ENCODE measurements around the gene NAALADL2.
"Not testable (repeated sequence)": the region's sequence is repeated elsewhere in the genome, so short reads cannot be mapped to it uniquely, and the experiment has no call there.

The NAALADL2 gene

DNA sequence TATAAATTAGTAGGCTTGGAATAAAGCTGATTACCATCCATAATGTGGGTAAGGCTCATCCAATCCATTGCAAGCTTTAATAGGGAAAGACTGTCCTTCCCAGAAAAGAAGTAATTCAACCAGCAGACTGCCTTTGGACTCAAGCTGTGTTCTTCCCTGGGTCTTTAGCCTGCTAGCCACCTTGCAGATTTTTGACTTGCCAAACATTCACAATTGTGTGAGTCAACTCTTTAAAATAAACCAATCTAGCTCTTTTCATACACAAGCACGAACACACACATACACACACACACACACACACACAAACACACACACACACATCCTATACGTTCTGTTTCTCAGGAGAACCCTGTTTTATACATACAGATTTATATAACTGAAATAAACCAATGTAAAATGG is 248.1 kb downstream of the NAALADL2 start:
- no peak for DNase-seq (ENCODE audit: low read depth)
- no peak overlapping the region for H3K4me3 ChIP-seq (ENCODE audit: low read depth, low read length)

DNA sequence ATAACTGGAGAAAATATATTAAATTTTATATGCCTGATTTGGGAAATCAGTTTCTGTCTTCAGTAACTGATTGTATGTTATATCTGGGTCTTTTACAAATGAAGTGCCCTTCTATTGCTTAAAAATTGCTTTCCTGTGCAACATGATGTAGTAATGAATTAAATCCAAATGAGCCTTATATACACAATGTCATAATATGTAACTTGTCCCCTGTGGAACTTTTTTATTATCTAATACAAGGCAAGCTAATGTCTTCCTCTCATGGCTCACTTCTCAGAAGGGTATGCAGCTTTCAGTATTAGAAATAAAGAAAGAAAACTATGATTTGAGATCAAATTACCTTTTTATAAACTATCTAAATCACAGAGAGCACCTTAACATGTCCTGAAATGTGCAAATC is 248.9 kb downstream of the NAALADL2 start:
- no peak for DNase-seq (ENCODE audit: low read depth)
- no peak overlapping the region for H3K4me3 ChIP-seq (ENCODE audit: low read depth, low read length)

DNA sequence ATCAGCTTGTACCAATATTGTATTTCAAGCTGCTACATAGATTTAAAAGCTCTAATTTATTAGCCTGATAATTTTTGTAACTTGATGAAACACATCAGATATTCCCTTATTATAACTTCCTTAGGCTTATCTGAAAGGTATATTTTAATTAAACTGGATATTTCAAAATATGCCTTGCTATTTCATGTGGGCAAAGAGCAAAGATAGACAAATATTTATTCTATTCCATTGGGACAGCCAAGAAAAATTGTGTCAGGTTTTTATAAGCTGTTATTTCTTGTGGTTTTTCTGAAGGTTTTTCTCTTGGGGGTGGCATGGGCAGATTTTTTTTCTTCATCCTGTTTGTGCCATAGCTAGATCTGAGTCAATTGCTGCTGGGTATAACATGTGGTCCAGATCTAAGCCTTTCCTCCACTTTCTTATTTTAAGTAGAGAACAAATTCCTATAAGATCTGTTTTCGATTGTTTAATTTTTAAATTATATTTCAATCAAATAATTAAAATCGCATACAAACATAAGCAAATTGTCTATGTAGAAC is 249.5 kb downstream of the NAALADL2 start:
- H3K4me3 ChIP-seq (ENCODE audit: low read depth, low read length), result no peak overlapping the region
- no peak for DNase-seq (ENCODE audit: low read depth)

DNA sequence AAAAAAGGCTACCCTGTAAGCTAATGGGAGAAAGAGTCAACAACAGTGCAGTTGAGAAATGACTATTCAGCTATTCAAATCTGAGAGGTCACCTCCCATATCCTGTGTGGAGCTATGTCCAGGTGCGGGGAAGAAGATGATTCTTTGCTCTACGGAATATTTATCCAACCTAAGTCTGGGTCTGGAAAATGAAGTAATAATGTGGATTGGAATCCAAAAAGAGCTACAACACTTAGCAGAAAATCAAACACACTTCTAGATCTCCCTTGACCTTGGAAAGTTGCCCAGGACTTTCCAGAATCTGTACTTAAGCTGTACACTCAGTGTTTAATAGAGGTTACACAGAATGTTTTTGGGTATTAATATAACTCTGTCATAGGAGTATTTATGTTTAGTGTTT is 251.9 kb downstream of the NAALADL2 start:
- no peak for DNase-seq (ENCODE audit: low read depth)
- H3K4me3 ChIP-seq (ENCODE audit: low read depth, low read length), result no peak overlapping the region

DNA sequence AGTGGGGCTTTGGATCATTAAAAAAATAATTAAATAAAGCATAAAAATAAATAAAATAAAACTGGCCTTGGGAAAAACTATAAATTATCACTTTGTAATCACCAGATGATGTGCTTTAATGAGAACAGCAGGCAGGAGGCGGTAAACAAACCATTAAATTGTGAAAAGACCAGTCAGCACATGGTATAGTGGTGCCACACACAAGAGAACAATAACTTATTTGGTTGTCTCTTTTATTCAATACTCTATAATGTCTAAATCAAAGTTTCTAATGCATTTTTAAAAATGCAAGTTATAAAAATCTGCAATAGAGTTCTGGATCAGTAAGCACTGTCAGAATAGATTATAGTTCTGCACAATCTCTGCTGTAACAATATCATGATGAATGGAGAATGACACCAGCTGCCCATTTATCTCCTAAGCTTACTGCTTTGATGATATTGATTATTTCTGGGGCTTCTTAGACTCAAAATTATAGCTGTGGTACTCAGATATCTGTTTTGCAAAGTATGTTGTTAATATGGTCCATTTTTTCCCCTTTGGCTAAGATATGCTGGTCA is 259.3 kb downstream of the NAALADL2 start:
- no peak for DNase-seq (ENCODE audit: low read depth)

DNA sequence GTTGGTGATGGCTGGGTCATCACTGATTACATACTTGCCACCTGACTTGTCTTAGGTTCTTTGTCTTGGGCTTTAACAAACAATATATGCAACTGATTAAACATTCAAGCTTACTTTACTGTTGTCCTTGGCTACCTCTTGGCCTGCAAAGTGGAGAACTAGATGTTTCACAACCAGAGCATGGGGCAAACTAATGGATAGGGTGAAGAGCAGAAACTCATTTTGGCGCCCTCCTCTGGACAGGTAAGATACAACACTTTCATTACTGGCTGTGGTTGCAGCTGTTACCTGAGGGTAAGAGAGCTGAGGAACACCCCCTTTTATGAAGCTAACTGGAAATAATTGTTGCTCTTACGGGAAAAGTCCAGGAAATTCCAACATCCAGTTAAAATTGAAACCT is 262.1 kb downstream of the NAALADL2 start:
- H3K4me3 ChIP-seq (ENCODE audit: low read depth, low read length), result no peak overlapping the region
- no peak for DNase-seq (ENCODE audit: low read depth)

More for the DNA sequence above, 259.3 kb downstream of the NAALADL2 start:
- no peak overlapping the region for H3K4me3 ChIP-seq (ENCODE audit: low read depth, low read length)

DNA sequence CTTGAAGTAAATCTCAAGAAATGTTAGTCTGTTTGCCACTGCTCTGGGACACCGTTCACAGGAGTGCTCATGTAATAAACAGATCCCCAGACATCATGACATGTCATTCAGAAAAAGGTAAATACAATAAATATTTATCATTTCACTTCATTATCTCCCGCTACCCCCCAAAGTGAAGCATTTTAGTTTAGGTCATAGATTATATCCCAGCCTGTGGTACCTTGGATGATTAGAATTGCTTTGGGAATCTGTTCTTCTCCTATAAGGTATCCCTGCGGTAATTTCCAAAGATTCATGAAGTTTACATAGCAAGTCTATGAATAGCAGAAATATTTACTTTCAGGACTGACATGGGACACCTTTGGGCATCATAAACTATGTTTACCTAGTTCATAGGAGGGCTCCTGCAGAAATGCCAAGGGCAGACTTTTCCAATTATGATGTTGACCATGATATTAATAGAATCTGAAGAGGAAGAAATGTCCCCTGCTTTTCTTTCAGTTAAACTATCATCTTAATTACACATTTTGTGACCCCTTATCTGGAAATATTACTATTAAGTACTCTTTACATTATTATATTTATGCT is 268.0 kb downstream of the NAALADL2 start:
- no peak for DNase-seq (ENCODE audit: low read depth)
- no peak overlapping the region for H3K4me3 ChIP-seq (ENCODE audit: low read depth, low read length)

DNA sequence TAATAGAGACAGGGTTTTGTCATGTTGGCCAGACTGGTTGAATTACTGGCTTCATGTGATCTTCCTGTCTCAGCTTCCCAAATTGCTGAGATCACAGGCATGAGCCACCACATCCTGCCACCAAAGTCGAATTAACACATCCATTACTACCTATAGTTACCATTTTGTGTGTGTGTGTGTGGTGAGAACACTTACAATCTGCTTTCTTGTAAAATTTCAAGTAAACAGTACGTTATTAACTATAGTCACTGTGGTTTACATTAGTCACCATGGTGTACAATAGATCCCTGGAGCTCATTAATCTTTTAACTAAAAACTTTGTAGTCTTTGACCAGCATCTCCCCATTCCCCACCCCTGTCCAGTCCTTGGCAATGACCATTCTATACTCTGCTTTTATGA is 270.0 kb downstream of the NAALADL2 start:
- no peak overlapping the region for H3K4me3 ChIP-seq (ENCODE audit: low read depth, low read length)
- DNase-seq (ENCODE audit: low read depth), result no peak

DNA sequence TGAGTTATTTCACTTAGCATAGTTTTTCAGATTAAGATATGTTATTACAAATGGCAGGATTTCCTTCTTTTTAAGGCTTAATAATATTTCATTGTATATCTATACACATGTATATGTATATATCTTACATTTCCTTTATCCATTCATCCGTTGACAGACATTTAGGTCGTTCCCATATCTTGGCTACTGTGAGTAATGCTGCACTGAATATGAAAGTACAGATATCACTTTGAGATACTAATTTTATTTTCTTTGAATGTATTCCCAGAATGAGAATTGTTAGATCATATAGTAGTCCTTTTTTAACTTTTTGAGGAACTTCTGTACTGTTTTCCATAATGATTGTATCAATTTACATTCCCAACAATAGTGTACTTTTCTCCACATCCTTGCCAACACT is 270.4 kb downstream of the NAALADL2 start:
- no peak for DNase-seq (ENCODE audit: low read depth)
- H3K4me3 ChIP-seq (ENCODE audit: low read depth, low read length), result no peak overlapping the region

DNA sequence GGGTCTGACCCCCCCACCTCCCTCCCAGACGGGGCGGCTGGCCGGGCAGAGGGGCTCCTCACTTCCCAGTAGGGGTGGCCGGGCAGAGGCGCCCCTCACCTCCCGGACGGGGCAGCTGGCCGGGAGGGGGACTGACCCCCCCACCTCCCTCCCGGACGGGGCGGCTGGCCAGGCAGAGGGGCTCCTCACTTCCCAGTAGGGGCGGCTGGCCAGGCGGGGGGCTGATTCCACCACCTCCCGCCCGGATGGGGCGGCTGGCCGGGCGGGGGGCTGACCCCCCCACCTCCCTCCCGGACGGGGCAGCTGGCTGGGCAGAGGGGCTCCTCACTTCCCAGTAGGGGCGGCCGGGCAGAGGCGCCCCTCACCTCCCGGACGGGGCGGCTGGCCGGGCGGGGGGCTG is 272.7 kb downstream of the NAALADL2 start:
- DNase-seq (ENCODE audit: low read depth); H3K4me3 ChIP-seq (ENCODE audit: low read depth, low read length): not testable (repeated sequence)

DNA sequence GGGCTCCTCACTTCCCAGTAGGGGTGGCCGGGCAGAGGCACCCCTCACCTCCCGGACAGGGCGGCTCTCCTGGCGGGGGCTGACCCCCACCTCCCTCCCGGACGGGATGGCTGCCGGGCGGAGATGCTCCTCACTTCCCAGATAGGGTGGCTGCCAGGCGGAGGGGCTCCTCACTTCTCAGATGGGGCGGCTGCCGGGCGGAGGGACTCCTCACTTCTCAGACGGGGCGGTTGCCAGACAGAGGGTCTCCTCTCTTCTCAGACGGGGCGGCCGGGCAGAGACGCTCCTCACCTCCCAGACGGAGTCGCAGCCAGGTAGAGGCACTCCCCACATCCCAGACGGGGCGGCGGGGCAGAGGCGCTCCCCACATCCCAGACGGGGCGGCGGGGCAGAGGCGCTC is 273.6 kb downstream of the NAALADL2 start:
- DNase-seq (ENCODE audit: low read depth); H3K4me3 ChIP-seq (ENCODE audit: low read depth, low read length): not testable (repeated sequence)

DNA sequence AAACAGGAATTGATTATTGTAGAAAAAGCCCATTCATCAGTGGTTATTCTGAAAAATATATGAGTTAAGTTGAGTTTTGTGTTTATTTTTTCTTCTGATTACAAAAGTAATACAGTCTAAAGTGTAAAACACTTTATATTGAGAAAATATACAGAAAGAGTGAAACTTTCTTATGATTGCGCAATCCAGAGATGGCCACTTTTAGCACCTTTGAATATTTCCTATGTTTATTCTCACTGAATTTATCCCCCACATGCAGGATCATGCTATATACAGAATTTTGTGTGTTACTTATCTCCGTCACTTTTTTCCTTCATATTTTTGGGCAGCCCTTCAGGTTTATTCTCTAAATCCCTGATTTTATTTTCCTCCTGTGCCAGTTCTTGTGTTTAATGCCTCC is 285.2 kb downstream of the NAALADL2 start:
- DNase-seq (ENCODE audit: low read depth), result no peak
- H3K4me3 ChIP-seq (ENCODE audit: low read depth, low read length), result no peak overlapping the region

DNA sequence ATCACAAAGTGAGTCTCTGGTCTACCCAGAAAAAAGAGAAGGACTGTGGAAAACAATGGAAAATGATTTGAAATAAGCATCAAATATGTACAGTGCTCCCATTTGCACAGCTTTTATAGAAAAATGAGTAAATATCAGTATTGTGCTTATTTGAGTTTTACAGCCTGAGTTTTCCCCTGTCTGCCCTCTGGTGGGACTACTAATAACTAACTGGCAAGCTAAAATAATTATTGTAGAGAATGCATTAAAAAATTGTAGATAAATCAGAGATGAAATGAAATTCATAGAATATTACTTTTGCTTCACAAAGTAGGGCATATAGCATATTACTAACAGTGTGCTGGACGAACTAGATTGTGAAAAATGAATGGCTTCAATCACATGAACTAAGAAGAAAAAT is 287.1 kb downstream of the NAALADL2 start:
- DNase-seq (ENCODE audit: low read depth), result no peak

DNA sequence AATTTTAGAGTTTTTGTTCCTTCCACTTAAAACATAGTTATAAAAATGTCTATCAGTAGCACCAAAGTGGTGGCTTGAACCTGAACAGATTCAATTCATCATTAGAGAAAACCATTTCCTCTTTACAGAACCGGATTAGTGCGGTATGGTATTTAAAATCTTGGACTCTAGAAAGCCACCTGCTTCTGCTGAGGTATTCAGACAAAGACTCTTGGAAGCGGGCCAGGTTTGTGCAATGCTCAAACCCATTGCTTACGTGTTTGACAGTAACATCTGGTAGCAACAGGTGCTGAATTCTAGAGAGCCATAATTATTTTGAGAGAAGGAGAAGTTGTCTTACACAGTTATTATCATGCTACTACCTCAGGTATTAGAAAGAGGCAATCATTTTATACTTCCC is 290.5 kb downstream of the NAALADL2 start:
- DNase-seq (ENCODE audit: low read depth), result peak; percentile 64
- no peak overlapping the region for H3K4me3 ChIP-seq (ENCODE audit: low read depth, low read length)

More for the DNA sequence above, 287.1 kb downstream of the NAALADL2 start:
- H3K4me3 ChIP-seq (ENCODE audit: low read depth, low read length), result no peak overlapping the region

DNA sequence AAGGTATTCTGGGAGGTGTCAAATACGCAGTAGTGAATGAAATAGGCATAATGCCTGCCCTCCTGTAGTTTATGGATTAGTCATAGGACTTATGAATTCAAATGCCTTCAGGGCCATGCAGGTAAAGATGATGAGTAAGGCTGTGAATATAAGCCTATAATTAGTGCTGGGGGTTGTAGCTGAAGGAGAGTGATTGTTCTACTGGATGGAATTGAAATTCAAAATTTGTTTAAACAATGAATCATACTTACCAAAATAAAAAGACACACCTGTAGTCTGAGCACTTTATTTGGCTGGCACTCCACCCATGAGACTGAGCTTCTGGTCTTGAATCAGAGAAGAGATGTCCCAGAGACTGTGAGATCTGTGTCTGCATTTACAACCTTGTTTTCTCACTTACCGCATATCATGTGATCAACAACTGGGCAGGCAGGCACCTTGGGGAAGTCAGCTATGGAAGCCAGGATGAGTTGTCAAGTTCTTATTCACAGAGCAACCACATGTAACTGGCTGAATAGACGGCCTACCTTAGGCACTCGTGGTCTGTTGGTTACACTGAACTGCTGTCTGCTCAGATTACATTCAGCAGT is 291.8 kb downstream of the NAALADL2 start:
- no peak for DNase-seq (ENCODE audit: low read depth)
- no peak overlapping the region for H3K4me3 ChIP-seq (ENCODE audit: low read depth, low read length)

DNA sequence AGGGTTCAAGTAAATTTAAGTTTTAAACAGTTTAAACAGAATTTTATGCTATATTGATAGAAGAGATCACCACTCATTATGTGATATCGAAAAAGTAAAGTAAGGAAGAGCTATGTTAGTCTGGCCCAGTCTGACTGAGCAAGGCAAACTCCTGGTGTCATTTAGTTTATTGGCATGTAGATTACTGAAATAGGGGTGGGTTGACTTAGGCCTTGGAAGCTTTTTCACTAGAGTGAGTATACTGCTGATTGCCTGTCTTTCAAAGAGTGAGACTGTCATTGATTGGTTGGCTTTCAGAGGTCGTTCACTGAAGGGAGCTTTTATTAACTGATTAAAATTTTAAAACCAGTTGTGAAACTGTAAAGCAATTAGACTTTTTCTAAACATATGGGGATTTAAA is 294.5 kb downstream of the NAALADL2 start:
- no peak overlapping the region for H3K4me3 ChIP-seq (ENCODE audit: low read depth, low read length)
- DNase-seq (ENCODE audit: low read depth), result no peak

DNA sequence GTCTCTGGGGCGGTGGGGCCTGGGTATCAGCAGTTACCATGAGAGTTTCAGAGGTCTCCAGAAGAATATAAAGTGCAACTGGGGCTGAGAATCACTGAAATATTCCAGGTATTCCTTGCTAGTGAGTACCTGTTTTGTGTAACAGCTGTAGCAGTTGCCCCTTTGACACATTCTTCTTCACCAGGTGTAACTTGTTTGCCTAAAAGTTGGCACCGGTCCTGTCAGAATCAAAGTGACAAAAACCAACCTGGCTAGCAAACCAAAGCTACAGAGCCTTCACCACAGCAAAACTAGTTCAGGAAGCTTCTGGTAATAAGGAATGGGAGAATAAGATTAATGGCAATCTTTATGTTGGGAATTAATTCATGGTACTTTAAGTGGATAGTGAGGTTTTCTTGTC is 296.0 kb downstream of the NAALADL2 start:
- H3K4me3 ChIP-seq (ENCODE audit: low read depth, low read length), result no peak overlapping the region
- DNase-seq (ENCODE audit: low read depth), result no peak

DNA sequence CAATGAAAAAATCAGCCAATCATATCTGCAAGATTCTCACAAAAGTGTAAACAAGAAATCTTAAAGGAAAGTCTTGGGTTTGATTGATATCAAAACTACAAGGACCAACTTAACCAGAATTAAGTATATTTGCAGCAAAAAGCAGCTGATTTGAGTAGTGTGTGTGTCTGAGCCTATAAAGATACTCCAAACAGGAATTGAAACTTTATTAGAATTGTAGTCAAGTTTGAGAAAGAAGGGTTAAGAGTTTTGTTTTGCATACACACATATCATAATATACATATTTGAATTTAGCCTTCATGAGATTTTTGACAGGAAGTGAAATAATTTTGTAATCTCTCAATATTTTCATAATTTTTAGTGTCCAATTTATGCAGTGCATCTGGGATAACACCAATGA is 300.1 kb downstream of the NAALADL2 start:
- no peak for DNase-seq (ENCODE audit: low read depth)
- H3K4me3 ChIP-seq (ENCODE audit: low read depth, low read length), result no peak overlapping the region

DNA sequence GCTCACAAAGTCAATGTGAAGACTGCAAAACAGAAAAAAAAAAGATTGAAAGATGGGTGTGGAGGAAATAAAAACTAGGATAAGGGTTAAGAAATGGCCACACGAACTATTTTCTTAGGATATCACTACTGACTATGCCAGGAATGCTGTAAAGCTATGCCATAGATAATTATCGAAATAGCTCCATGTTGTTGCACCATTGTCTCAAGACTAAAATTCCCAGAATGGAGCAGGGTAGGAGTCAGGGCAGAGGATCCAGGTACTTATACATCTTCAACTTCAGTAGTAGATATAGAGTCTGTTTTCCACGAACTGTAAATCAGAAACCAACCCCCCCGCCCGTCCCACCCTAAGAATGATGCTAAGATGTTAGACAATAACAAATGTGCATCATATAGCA is 302.2 kb downstream of the NAALADL2 start:
- H3K4me3 ChIP-seq (ENCODE audit: low read depth, low read length), result no peak overlapping the region
- no peak for DNase-seq (ENCODE audit: low read depth)

DNA sequence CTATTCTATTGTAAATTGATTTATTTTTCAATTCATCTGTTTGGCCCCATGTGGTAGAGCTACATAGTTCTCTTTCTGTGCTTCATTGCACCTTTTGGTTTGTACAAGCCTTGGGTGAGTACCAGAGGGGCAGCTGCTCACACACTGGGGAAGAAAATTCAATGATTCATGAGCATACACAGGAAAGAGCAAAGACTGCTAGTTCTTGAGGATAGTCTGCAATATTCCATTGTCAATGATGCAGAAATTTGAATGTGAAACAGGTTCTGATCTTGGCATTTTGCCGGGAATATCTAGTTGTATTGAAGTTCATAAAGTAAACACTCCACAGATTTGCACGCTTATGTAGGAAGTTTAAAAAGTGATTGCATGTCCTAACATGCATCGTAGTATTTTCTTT is 304.6 kb downstream of the NAALADL2 start:
- no peak overlapping the region for H3K4me3 ChIP-seq (ENCODE audit: low read depth, low read length)
- DNase-seq (ENCODE audit: low read depth), result no peak

DNA sequence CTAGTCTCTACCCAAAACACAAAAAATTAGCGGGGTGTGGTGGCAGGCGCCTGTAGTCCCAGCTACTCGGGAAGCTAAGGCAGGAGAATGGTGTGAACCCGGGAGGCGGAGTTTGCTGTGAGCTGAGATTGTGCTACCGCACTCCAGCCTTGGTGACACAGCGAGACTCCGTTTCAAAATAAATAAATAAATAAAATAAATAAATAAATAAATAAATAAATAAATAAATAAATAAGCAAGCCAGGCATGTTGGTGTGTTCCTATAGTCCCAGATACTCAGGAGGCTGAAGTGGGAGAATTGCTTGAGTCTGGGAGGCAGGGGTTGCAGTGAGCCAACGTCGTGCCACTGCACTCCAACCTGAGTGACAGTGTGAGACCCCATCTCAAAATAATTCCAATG is 314.0 kb downstream of the NAALADL2 start:
- not testable (repeated sequence) for H3K4me3 ChIP-seq (ENCODE audit: low read depth, low read length); DNase-seq (ENCODE audit: low read depth)

Measured in skeletal muscle cell (primary cell).